Activated CD8-positive, alpha-beta T cell treated with anti-CD3 and anti-CD28 coated beads for 36 hours (primary cell): ENCODE measurements around the gene OOSP4B. TPM values are rescaled to one million over a fixed set of nuclear protein-coding genes. Genes with fewer than 3 reads are reported as not detected.
"Not testable (repeated sequence)": the region's sequence is repeated elsewhere in the genome, so short reads cannot be mapped to it uniquely, and the experiment has no call there.

Source experiments
- ATAC-seq: fragments of 200-7000 bp; cut with Tn5 transposase; one replicate; pipeline ENCODE4 v1.10.0; 2021; ENCODE audit warnings: mild to moderate bottlenecking, moderate library complexity
- CTCF ChIA-PET: fragments of 350-600 bp; sonication (Branson Sonifier 250); formaldehyde crosslinking; loops from one replicate; lab custom pipeline; 2021; ENCODE audit warnings: antibody characterized with exemption; lab: Charles Lee
- POLR2A ChIA-PET: fragments of 350-600 bp; sonication (Branson Sonifier 250); formaldehyde crosslinking; loops from one replicate; lab custom pipeline; 2021; ENCODE audit warnings: antibody characterized with exemption; lab: Charles Lee
- DNase-seq: peaks from one replicate; pipeline ENCODE4 v3.0.0-alpha.2; 2020
- H3K27ac Mint-ChIP-seq: one replicate; pipeline ENCODE4 v1.8.0; 2021; ENCODE audit warnings: mild to moderate bottlenecking, mixed read lengths
- H3K27me3 Mint-ChIP-seq: one replicate; pipeline ENCODE4 v1.8.0; 2021; ENCODE audit warnings: mixed read lengths
- H3K36me3 Mint-ChIP-seq: one replicate; pipeline ENCODE4 v1.8.0; 2021; ENCODE audit warnings: low read depth, mixed read lengths
- H3K4me1 Mint-ChIP-seq: one replicate; pipeline ENCODE4 v1.8.0; 2021; ENCODE audit warnings: low read depth, mixed read lengths
- H3K4me3 Mint-ChIP-seq: one replicate; pipeline ENCODE4 v1.8.0; 2021; ENCODE audit warnings: mild to moderate bottlenecking, moderate library complexity, mixed read lengths
- H3K9me3 Mint-ChIP-seq: one replicate; pipeline ENCODE4 v1.8.0; 2021; ENCODE audit warnings: mixed read lengths
- CTCF ChIP-seq: fragments of 200-600 bp; IDR thresholded peaks from one replicate; pipeline ENCODE4 v1.8.0; 2022; ENCODE audit warnings: antibody characterized with exemption, mild to moderate bottlenecking
- intact Hi-C: fragments of 100-400 bp; cut with micrococcal nuclease; formaldehyde crosslinking; loops from one replicate; pipeline ENCODE4 v1.10.0; 2022
- total RNA-seq, 2 experiments: library from RNA; stranded (reverse); gene quantifications; one replicate each; pipeline ENCODE4 v1.2.3, GENCODE V29; 2021

The OOSP4B gene
- total RNA-seq, 2 experiments from 2014 or later, result not detected

GRCh38 chr11:60018058-60018457 lies 1.1 kb downstream of the OOSP4B start:
- CTCF ChIA-PET, result no interaction called here
- intact Hi-C loops, result no loop called here
- DNase-seq (no peak), ATAC-seq (no peak)
- H3K27ac Mint-ChIP-seq, result no peak overlapping the region
- no peaks in the 10 kb centered on the region for H3K4me1 Mint-ChIP-seq
- H3K9me3 Mint-ChIP-seq, result no peaks in the 10 kb centered on the region
- peaks cover 6% of the 10 kb centered on the region for H3K27me3 Mint-ChIP-seq
- no peak for TF ChIP-seq CTCF
- POLR2A ChIA-PET, result no interaction called here
- no peaks in the 10 kb centered on the region for H3K36me3 Mint-ChIP-seq
- H3K4me3 Mint-ChIP-seq, result no peak overlapping the region

- H3K9me3 Mint-ChIP-seq, POLR2A ChIA-PET, H3K27ac Mint-ChIP-seq, DNase-seq, ATAC-seq, CTCF ChIA-PET, H3K4me1 Mint-ChIP-seq, intact Hi-C loops, H3K4me3 Mint-ChIP-seq, H3K36me3 Mint-ChIP-seq, H3K27me3 Mint-ChIP-seq: not testable (repeated sequence)
These were observed 3.4 kb downstream of the OOSP4B start for GRCh38 chr11:60020376-60020775.

GRCh38 chr11:60029015-60029632 lies 12.1 kb downstream of the OOSP4B start:
- H3K4me1 Mint-ChIP-seq, result no peaks in the 10 kb centered on the region
- DNase-seq (no peak), ATAC-seq (no peak)
- H3K4me3 Mint-ChIP-seq, result no peak overlapping the region
- peaks cover 8% of the 10 kb centered on the region for H3K27me3 Mint-ChIP-seq
- no peaks in the 10 kb centered on the region for H3K9me3 Mint-ChIP-seq
- intact Hi-C loops, result no loop called here
- ChIA-PET CTCF (no interaction called here), POLR2A (no interaction called here)
- TF ChIP-seq CTCF, result no peak
- H3K27ac Mint-ChIP-seq, result no peak overlapping the region
- no peaks in the 10 kb centered on the region for H3K36me3 Mint-ChIP-seq

GRCh38 chr11:60040109-60040508 lies 23.1 kb downstream of the OOSP4B start, which contains the start of gene OOSP2:
Gene OOSP2 (plus strand): TSS chr11:60040409. CDS start chr11:60040460, 51 bp downstream.
- Mint-ChIP-seq H3K4me3 (no peak within 1 kb of the TSS), H3K9me3 (no peaks in the 10 kb centered on the region), H3K36me3 (no peaks in the 10 kb centered on the region), H3K27ac (no peak within 1 kb of the TSS), H3K27me3 (no peaks in the 10 kb centered on the region), H3K4me1 (no peaks in the 10 kb centered on the region)
- TF ChIP-seq CTCF, result no peak
- intact Hi-C loops, result no loop called here
- ATAC-seq (no peak), DNase-seq (no peak)
- POLR2A ChIA-PET, result no interaction called here
- CTCF ChIA-PET, result no interaction called here

- H3K36me3 Mint-ChIP-seq, H3K27me3 Mint-ChIP-seq, POLR2A ChIA-PET, H3K9me3 Mint-ChIP-seq, DNase-seq, H3K4me3 Mint-ChIP-seq, ATAC-seq, H3K27ac Mint-ChIP-seq, H3K4me1 Mint-ChIP-seq, intact Hi-C loops, CTCF ChIA-PET: not testable (repeated sequence)
These were observed 33.4 kb downstream of the OOSP4B start for GRCh38 chr11:60050422-60050821.

GRCh38 chr11:60050839-60051238 lies 33.9 kb downstream of the OOSP4B start:
- intact Hi-C loops, H3K4me1 Mint-ChIP-seq, POLR2A ChIA-PET, H3K27me3 Mint-ChIP-seq, DNase-seq, CTCF ChIA-PET, H3K36me3 Mint-ChIP-seq, H3K4me3 Mint-ChIP-seq, ATAC-seq, H3K9me3 Mint-ChIP-seq, H3K27ac Mint-ChIP-seq: not testable (repeated sequence)
